Neural progenitor cell (in vitro differentiated cells): ENCODE data around the gene RNF14.

Experiments
- EZH2 ChIP-seq: fragments of 200-600 bp; sonication (generic); IDR thresholded peaks from 2 replicates; pipeline ENCODE4 v1.6.1; 2017; ENCODE audit warnings: antibody characterized with exemption, mild to moderate bottlenecking, moderate library complexity
- TF ChIP-seq, protein P1 (sequence below): fragments of 200-600 bp; sonication (generic); IDR thresholded peaks from 2 replicates; pipeline ENCODE4 v1.5.1; 2017; ENCODE audit warnings: antibody characterized with exemption, mild to moderate bottlenecking

DNA sequence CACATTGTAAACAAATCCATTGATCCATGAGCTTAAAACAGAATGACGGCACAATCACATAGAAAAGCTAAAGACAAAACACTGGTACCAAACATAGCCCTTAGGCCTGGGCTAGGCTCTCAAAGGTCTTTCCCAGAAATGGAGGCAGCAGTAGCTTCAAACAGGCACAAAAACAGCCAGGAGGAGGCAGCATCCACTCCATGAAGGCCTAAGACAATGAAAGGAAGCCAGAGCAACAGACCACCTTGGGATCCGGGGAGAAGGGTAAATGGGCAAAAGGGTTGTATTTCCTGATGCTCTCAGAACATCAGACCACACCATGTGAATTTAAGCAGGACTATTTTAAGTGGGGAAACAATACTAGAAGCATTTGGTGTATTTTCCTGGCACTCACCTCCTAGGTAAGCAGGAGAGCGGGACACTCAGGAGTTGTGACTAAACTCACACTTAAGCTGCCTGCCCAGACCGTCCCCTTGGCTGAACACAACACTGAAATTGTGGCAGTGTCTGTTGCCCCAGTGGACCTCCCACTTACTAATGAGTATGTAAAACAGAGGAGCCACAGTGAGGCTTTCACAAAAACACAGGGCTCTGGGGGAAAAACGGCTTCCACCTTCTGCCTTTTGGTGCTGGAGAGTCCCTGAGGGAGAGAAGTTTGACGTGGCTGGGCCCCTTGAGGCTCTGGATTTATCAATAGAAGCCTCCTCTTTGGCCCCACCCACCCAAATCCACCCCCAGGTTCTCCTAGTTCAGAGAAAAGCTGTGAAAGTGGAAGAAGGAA is 32.0 kb downstream of the RNF14 start:
- TF ChIP-seq, protein P1, sequence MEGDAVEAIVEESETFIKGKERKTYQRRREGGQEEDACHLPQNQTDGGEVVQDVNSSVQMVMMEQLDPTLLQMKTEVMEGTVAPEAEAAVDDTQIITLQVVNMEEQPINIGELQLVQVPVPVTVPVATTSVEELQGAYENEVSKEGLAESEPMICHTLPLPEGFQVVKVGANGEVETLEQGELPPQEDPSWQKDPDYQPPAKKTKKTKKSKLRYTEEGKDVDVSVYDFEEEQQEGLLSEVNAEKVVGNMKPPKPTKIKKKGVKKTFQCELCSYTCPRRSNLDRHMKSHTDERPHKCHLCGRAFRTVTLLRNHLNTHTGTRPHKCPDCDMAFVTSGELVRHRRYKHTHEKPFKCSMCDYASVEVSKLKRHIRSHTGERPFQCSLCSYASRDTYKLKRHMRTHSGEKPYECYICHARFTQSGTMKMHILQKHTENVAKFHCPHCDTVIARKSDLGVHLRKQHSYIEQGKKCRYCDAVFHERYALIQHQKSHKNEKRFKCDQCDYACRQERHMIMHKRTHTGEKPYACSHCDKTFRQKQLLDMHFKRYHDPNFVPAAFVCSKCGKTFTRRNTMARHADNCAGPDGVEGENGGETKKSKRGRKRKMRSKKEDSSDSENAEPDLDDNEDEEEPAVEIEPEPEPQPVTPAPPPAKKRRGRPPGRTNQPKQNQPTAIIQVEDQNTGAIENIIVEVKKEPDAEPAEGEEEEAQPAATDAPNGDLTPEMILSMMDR = peak; percentile 52
- no peak for TF ChIP-seq EZH2
